GM10266 (cell line): ENCODE data around the gene NRP2.

Experiments used
- DNase-seq: peaks from one replicate; pipeline ENCODE4 v3.0.0; 2012; ENCODE audit errors: extremely low spot score
- CTCF ChIP-seq: IDR thresholded peaks from 2 replicates; pipeline ENCODE4 v1.5.1; 2012; ENCODE audit warnings: mild to moderate bottlenecking, low read depth; ENCODE audit not compliant: control insufficient read depth, insufficient read depth; ENCODE audit errors: missing control alignments

The NRP2 gene

DNA sequence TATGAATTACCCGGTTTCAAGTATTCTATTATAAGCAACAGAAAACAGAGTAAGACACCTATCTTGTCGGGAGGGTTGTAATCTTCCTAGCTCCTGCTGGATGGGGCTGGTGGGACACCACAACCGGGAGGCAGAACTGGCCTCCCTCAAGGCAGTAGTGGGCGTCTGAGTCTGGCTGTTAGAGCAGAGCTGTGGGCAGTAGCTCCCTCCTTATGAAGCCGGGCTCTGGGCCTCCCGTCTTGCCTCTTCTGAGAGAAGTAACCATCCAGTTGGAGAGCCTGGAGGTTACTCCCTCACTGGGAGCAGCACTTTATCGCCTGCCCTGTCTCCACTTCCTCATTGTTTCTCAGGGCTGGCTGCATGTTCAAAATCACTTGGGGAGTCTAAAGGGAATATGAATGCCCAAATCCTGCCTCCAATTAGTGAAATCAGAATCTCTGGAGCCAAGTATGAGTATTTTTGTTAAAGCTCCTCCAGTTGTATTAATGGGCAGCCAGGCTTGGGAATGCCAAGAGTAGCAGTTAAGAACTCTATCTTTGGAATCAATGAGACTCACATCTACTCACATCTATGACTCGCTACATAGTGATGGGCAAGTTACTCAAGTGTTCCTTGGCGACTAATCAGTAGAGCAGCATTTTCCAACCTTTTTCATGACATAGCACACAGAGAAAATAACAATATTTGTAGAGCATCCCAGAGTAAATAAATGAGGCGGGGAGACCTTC, 27.3 kb upstream of the NRP2 start:
- no peak for DNase-seq
- no peak for TF ChIP-seq CTCF

DNA sequence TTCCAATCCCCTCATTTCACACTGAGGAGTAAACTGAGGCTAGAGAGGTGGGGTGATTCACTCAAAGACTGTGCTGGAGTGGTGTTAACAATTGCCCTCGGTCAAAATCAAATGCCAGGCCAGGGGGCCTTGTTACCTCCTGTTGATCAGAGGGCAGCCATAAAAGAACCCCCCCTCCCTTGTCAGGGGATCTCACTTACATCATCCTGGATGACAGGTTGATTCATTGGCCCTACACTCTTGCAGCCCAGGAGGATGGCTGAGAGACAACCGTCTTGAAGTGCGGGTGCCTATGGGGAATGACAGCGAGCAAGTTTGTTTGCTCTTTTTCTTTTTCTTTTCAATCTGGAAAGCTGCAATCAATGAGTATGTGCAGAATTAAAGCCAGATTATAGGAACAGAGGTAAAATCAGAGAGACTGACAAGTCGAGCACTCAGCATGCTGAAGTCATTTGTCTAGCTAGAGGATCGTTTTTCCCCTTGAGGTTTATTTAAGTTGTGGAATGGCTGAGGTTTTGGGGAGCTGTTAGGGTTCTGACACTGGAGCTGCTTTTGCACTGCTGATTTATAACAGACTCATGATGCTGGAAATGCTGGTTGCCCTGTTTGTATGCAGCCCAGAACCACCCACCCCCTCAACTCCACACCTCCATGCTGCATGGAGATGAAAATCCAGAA, 26.4 kb upstream of the NRP2 start:
- TF ChIP-seq CTCF: no peak
- DNase-seq: no peak

GRCh38 chr2:205656461-205656860, 25.8 kb upstream of the NRP2 start:
- no peak for DNase-seq
- no peak for TF ChIP-seq CTCF

- no peak for DNase-seq
- TF ChIP-seq CTCF: no peak
Measured at GRCh38 chr2:205656941-205657340, 25.4 kb upstream of the NRP2 start.

DNA sequence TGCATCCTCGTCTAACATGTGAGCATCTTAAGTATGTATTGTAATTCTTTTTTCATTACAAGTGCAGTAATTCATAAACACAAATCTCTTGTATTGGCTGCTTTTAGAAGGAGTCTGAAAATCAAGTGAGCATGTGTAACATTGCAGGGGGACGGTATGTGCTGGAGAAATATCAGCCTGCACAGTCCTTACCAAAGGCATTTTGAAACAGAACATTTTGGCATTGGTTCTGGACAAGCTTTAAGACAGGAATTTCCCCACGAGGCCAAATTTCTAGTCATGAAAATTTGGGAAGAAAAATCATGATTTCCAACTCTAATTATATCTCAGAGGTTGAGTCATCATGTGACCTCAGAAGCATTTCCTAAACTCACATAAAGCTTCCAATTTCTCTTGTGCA, 24.7 kb upstream of the NRP2 start:
- TF ChIP-seq CTCF: no peak
- no peak for DNase-seq

- no peak for TF ChIP-seq CTCF
- DNase-seq: no peak
Measured at GRCh38 chr2:205658068-205658467, 24.2 kb upstream of the NRP2 start.

GRCh38 chr2:205658572-205658971, 23.7 kb upstream of the NRP2 start:
- no peak for DNase-seq
- no peak for TF ChIP-seq CTCF
